Activated CD8-positive, alpha-beta T cell treated with anti-CD3 and anti-CD28 coated beads, Interleukin-2, amount 10 ng/mL, durations not matched to agents 7 days and 5 days (primary cell): ENCODE results near the gene TMSB4X. TPM values are rescaled to one million over a fixed set of nuclear protein-coding genes. Genes with fewer than 3 reads are reported as not detected.

Experiments
- ATAC-seq: fragments of 150-1000 bp; cut with Tn5 transposase; one replicate; pipeline ENCODE4 v1.10.0; 2021; ENCODE audit warnings: moderate library complexity
- CTCF ChIA-PET: fragments of 350-600 bp; sonication (Branson Sonifier 250); formaldehyde crosslinking; loops from one replicate; lab custom pipeline; 2021; ENCODE audit warnings: antibody characterized with exemption; lab: Charles Lee
- POLR2A ChIA-PET: fragments of 350-600 bp; sonication (Branson Sonifier 250); formaldehyde crosslinking; loops from one replicate; lab custom pipeline; 2021; ENCODE audit warnings: antibody characterized with exemption; lab: Charles Lee
- DNase-seq: peaks from one replicate; pipeline ENCODE4 v3.0.0-alpha.2; 2020
- H3K27ac Mint-ChIP-seq: one replicate; pipeline ENCODE4 v1.8.0; 2021; ENCODE audit warnings: mild to moderate bottlenecking, mixed read lengths
- H3K27me3 Mint-ChIP-seq: one replicate; pipeline ENCODE4 v1.8.0; 2021; ENCODE audit warnings: low read depth, mixed read lengths
- H3K36me3 Mint-ChIP-seq: one replicate; pipeline ENCODE4 v1.8.0; 2021; ENCODE audit warnings: low read depth, mixed read lengths
- H3K4me1 Mint-ChIP-seq: one replicate; pipeline ENCODE4 v1.8.0; 2021; ENCODE audit warnings: low read depth, mixed read lengths
- H3K4me3 Mint-ChIP-seq: one replicate; pipeline ENCODE4 v1.8.0; 2021; ENCODE audit warnings: mild to moderate bottlenecking, mixed read lengths
- H3K9me3 Mint-ChIP-seq: one replicate; pipeline ENCODE4 v1.8.0; 2022; ENCODE audit warnings: mixed read lengths; ENCODE audit not compliant: insufficient read depth
- total RNA-seq, 2 experiments: library from RNA; stranded (reverse); gene quantifications; one replicate each; pipeline ENCODE4 v1.2.3, GENCODE V29; 2021

The TMSB4X gene
- total RNA-seq, 2 experiments from 2014 or later: 8,800 to 8,961 TPM

GRCh38 chrX:12996934-12997435 is 22.1 kb downstream of the TMSB4X start:
- H3K27ac Mint-ChIP-seq: peak overlapping the region; percentile 39
- POLR2A ChIA-PET: interaction anchor here (0.9 to 14.4 kb wide), 4 partner anchors 12 to 94 kb away, joined by 4 to 211 read pairs (median 24); partner anchors contain the start of gene TMSB4X

GRCh38 chrX:12997906-12998687 is 23.2 kb downstream of the TMSB4X start:
- peaks cover 5% of the 10 kb centered on the region for H3K36me3 Mint-ChIP-seq
- no peak for DNase-seq
- peak overlapping the region; percentile 4 for H3K4me3 Mint-ChIP-seq
- ChIA-PET POLR2A (interaction anchor here (0.6 to 14.4 kb wide), 12 partner anchors 13 to 93 kb away, joined by 3 to 211 read pairs (median 6); partner anchors contain the start of gene TMSB4X), CTCF (interaction anchor here (0.6 to 6.6 kb wide), 9 partner anchors 12 to 94 kb away, joined by 3 to 40 read pairs (median 4); no protein-coding TSS in a partner anchor)
- no peaks in the 10 kb centered on the region for H3K27me3 Mint-ChIP-seq
- ATAC-seq: no peak
- peak overlapping the region; percentile 92 for H3K27ac Mint-ChIP-seq
- H3K4me1 Mint-ChIP-seq: peaks cover 54% of the 10 kb centered on the region
- H3K9me3 Mint-ChIP-seq: no peaks in the 10 kb centered on the region

More at GRCh38 chrX:12996934-12997435, 22.1 kb downstream of the TMSB4X start:
- Mint-ChIP-seq H3K4me1 (peaks cover 45% of the 10 kb centered on the region), H3K36me3 (peaks cover 5% of the 10 kb centered on the region), H3K4me3 (no peak overlapping the region), H3K27me3 (no peaks in the 10 kb centered on the region), H3K9me3 (no peaks in the 10 kb centered on the region)
- ATAC-seq (no peak), DNase-seq (no peak)
- CTCF ChIA-PET: interaction anchor here (0.6 to 6.6 kb wide), 5 partner anchors 10 to 95 kb away, joined by 3 to 40 read pairs (median 7); no protein-coding TSS in a partner anchor

- peak; percentile 74 for ATAC-seq
Observed at GRCh38 chrX:12999422-12999821, 24.5 kb downstream of the TMSB4X start.

GRCh38 chrX:13000301-13000811 is 25.4 kb downstream of the TMSB4X start:
- ATAC-seq (peak; percentile 59), DNase-seq (peak; percentile 58)
- H3K4me3 Mint-ChIP-seq: peak overlapping the region; percentile 68
- CTCF ChIA-PET: interaction anchor here (0.6 to 6.6 kb wide), 11 partner anchors 10 to 92 kb away, joined by 3 to 40 read pairs (median 4); no protein-coding TSS in a partner anchor
- H3K27me3 Mint-ChIP-seq: no peaks in the 10 kb centered on the region
- no peaks in the 10 kb centered on the region for H3K9me3 Mint-ChIP-seq
- H3K4me1 Mint-ChIP-seq: peaks cover 66% of the 10 kb centered on the region
- POLR2A ChIA-PET: interaction anchor here (0.8 to 14.4 kb wide), 11 partner anchors 13 to 91 kb away, joined by 3 to 211 read pairs (median 7); partner anchors contain the start of gene TMSB4X
- H3K27ac Mint-ChIP-seq: peak overlapping the region; percentile 96
- peaks cover 8% of the 10 kb centered on the region for H3K36me3 Mint-ChIP-seq

More at GRCh38 chrX:12999422-12999821, 24.5 kb downstream of the TMSB4X start:
- DNase-seq: peak; percentile 63
- peak overlapping the region; percentile 96 for H3K27ac Mint-ChIP-seq
- ChIA-PET CTCF (interaction anchor here (0.8 to 6.6 kb wide), 9 partner anchors 13 to 93 kb away, joined by 3 to 40 read pairs (median 4); no protein-coding TSS in a partner anchor), POLR2A (interaction anchor here (0.6 to 14.4 kb wide), 14 partner anchors 14 to 92 kb away, joined by 3 to 211 read pairs (median 7); partner anchors contain the start of gene TMSB4X)
- H3K4me1 Mint-ChIP-seq: peaks cover 57% of the 10 kb centered on the region
- peaks cover 5% of the 10 kb centered on the region for H3K36me3 Mint-ChIP-seq
- peak overlapping the region; percentile 68 for H3K4me3 Mint-ChIP-seq
- no peaks in the 10 kb centered on the region for H3K27me3 Mint-ChIP-seq
- H3K9me3 Mint-ChIP-seq: no peaks in the 10 kb centered on the region

GRCh38 chrX:13001097-13001496 is 26.2 kb downstream of the TMSB4X start:
- no peak for DNase-seq
- no peaks in the 10 kb centered on the region for H3K9me3 Mint-ChIP-seq
- H3K4me1 Mint-ChIP-seq: peaks cover 74% of the 10 kb centered on the region
- no peak for ATAC-seq
- H3K36me3 Mint-ChIP-seq: peaks cover 4% of the 10 kb centered on the region
- CTCF ChIA-PET: interaction anchor here (1.0 to 6.6 kb wide), 11 partner anchors 9 to 91 kb away, joined by 3 to 40 read pairs (median 5); no protein-coding TSS in a partner anchor
- POLR2A ChIA-PET: interaction anchor here (0.8 to 14.4 kb wide), 10 partner anchors 12 to 86 kb away, joined by 3 to 211 read pairs (median 4); partner anchors contain the start of gene TMSB4X
- H3K27me3 Mint-ChIP-seq: no peaks in the 10 kb centered on the region
- H3K27ac Mint-ChIP-seq: peak overlapping the region; percentile 96
- peak overlapping the region; percentile 43 for H3K4me3 Mint-ChIP-seq

GRCh38 chrX:13001961-13002671 is 27.2 kb downstream of the TMSB4X start:
- peaks cover 4% of the 10 kb centered on the region for H3K36me3 Mint-ChIP-seq
- peaks cover 81% of the 10 kb centered on the region for H3K4me1 Mint-ChIP-seq
- no peak overlapping the region for H3K4me3 Mint-ChIP-seq
- DNase-seq: no peak
- H3K9me3 Mint-ChIP-seq: no peaks in the 10 kb centered on the region
- H3K27ac Mint-ChIP-seq: peak overlapping the region; percentile 77
- H3K27me3 Mint-ChIP-seq: no peaks in the 10 kb centered on the region
- peak; percentile 41 for ATAC-seq
- ChIA-PET POLR2A (interaction anchor here (1.0 to 14.4 kb wide), 6 partner anchors 26 to 90 kb away, joined by 3 to 211 read pairs (median 4); partner anchors contain the start of gene TMSB4X), CTCF (interaction anchor here (0.7 to 6.6 kb wide), 9 partner anchors 10 to 90 kb away, joined by 3 to 40 read pairs (median 4); no protein-coding TSS in a partner anchor)

- POLR2A ChIA-PET: interaction anchor here (0.7 to 14.4 kb wide), 9 partner anchors 24 to 82 kb away, joined by 3 to 211 read pairs (median 3); partner anchors contain the start of gene TMSB4X
- ATAC-seq (peak; percentile 34), DNase-seq (no peak)
- Mint-ChIP-seq H3K4me1 (peaks cover 67% of the 10 kb centered on the region), H3K36me3 (peaks cover 4% of the 10 kb centered on the region), H3K27me3 (no peaks in the 10 kb centered on the region), H3K27ac (peak overlapping the region; percentile 98), H3K9me3 (no peaks in the 10 kb centered on the region), H3K4me3 (peak overlapping the region; percentile 58)
- CTCF ChIA-PET: interaction anchor here (1.0 to 3.9 kb wide), 8 partner anchors 20 to 87 kb away, joined by 3 to 15 read pairs (median 4); no protein-coding TSS in a partner anchor
Observed at GRCh38 chrX:13005661-13006473, 31.0 kb downstream of the TMSB4X start.

GRCh38 chrX:13007519-13008188 is 32.7 kb downstream of the TMSB4X start:
- CTCF ChIA-PET: interaction anchor here (1.0 to 3.9 kb wide), 6 partner anchors 28 to 85 kb away, joined by 3 to 15 read pairs (median 5); no protein-coding TSS in a partner anchor

GRCh38 chrX:13008189-13008533 is 33.3 kb downstream of the TMSB4X start:
- ChIA-PET POLR2A (interaction anchor here (1.0 to 14.4 kb wide), 3 partner anchors 33 to 79 kb away, joined by 3 to 211 read pairs (median 4); partner anchors contain the start of gene TMSB4X), CTCF (interaction anchor here (0.8 to 1.4 kb wide), 3 partner anchors 41 to 61 kb away, joined by 3 read pairs; no protein-coding TSS in a partner anchor)
- Mint-ChIP-seq H3K36me3 (peaks cover 4% of the 10 kb centered on the region), H3K27ac (no peak overlapping the region), H3K9me3 (no peaks in the 10 kb centered on the region), H3K4me1 (peaks cover 55% of the 10 kb centered on the region), H3K4me3 (no peak overlapping the region), H3K27me3 (no peaks in the 10 kb centered on the region)
- DNase-seq: no peak
- no peak for ATAC-seq

More at GRCh38 chrX:13007519-13008188, 32.7 kb downstream of the TMSB4X start:
- Mint-ChIP-seq H3K9me3 (no peaks in the 10 kb centered on the region), H3K4me3 (no peak overlapping the region), H3K27me3 (no peaks in the 10 kb centered on the region), H3K27ac (no peak overlapping the region), H3K4me1 (peaks cover 56% of the 10 kb centered on the region), H3K36me3 (peaks cover 4% of the 10 kb centered on the region)
- POLR2A ChIA-PET: interaction anchor here (1.0 to 14.4 kb wide), 4 partner anchors 32 to 80 kb away, joined by 3 to 211 read pairs (median 4); partner anchors contain the start of gene TMSB4X
- DNase-seq (no peak), ATAC-seq (no peak)
